GM19043 (cell line): Measurements from ENCODE around the gene THSD4.

Source experiments
- ATAC-seq: cut with Tn5 transposase; IDR thresholded peaks from one replicate; pipeline ENCODE4 v1.9.1; 2021; ENCODE audit warnings: low read depth; ENCODE audit not compliant: unreplicated experiment

Gene THSD4

DNA sequence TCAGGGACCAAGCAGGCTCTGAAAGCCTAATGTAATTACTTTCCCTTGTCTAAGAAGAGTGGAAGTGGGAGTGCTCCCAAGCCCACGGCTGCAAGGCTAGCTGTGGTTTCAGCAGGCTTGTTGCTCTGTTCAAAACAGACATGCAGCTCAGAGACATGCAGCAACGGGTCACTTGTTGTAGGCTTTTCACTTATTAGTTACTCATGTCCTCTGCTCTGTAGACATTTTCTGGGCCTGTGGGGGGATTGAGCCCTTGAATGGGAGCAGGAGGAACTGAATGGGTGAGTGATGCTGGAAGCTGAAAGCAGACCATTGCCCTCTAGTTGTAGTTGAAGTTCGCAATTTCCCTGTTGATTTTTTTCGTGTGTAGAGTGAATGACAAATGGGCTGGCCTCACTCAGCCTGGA is 433.1 kb downstream of the THSD4 start:
- no peak for ATAC-seq

GRCh38 chr15:71549091-71549490 is 433.8 kb downstream of the THSD4 start:
- ATAC-seq = no peak

GRCh38 chr15:71549697-71550096 is 434.4 kb downstream of the THSD4 start:
- no peak for ATAC-seq

DNA sequence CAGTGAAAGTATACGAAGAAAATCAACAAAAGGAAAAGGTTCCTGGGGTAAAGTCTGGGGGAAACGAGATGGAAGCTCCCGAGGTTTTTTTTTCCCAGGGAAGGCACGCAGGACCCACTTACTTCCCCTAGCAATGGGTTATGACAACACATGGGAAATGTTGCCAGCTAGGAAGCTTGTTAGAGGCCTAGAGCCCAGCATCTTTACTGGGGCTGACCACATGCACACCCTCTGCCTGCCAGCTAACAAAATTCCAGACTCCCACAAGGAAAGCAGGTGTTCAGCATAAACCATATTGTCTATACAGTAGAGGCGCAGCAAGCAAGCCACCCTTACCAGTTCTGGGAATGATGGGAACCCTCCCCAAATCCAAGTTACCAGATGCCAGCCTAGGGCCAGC is 436.3 kb downstream of the THSD4 start:
- ATAC-seq = no peak

GRCh38 chr15:71559098-71559497 is 443.8 kb downstream of the THSD4 start:
- ATAC-seq = no peak

- ATAC-seq = no peak
Measured at GRCh38 chr15:71559616-71560015, 444.3 kb downstream of the THSD4 start.

DNA sequence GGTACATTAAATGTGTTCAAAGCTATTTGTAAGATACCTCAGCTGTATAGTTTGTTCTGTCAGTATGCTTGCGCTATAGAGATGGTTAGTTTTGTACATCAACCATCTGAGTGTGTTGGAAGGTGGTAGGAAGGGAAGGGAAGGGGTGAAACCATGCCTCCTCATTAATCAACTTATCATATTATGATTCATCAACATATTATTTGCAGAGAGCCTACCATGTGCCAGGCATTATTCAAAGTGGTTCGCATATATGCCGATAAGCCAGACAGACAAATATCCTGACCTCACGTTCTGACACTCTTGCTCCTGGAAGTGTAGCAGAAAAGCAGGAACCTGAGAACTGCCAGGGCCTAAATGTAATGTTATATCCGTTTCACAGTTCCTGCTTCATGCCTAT is 447.0 kb downstream of the THSD4 start:
- ATAC-seq = no peak

- no peak for ATAC-seq
Measured at GRCh38 chr15:71564217-71564616, 448.9 kb downstream of the THSD4 start.

- no peak for ATAC-seq
Measured at GRCh38 chr15:71565006-71565405, 449.7 kb downstream of the THSD4 start.

- ATAC-seq = no peak
Measured at GRCh38 chr15:71565631-71566160, 450.4 kb downstream of the THSD4 start.

GRCh38 chr15:71566226-71566625 is 451.0 kb downstream of the THSD4 start:
- no peak for ATAC-seq

GRCh38 chr15:71567173-71567572 is 451.9 kb downstream of the THSD4 start:
- no peak for ATAC-seq

GRCh38 chr15:71568227-71568626 is 453.0 kb downstream of the THSD4 start:
- ATAC-seq = no peak

DNA sequence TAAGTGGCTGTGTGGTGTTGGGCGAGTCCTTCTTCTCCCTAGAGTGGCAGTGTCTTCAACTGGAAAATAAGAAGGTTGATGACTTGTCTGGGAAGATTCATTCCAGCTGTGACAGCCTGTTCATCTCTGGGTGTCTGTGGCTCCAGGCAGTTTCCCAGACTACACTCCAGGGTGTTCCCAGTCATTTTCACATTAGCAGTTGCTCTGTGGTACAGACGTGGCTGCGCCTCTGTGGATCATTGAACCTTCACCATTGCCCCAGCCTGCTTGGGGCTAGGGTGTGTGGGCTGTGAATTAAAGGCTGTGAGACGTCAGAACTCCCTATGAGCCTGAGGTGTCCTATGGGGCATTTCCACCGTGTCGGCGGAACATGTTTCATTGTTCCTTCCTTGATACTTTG is 455.5 kb downstream of the THSD4 start:
- no peak for ATAC-seq

DNA sequence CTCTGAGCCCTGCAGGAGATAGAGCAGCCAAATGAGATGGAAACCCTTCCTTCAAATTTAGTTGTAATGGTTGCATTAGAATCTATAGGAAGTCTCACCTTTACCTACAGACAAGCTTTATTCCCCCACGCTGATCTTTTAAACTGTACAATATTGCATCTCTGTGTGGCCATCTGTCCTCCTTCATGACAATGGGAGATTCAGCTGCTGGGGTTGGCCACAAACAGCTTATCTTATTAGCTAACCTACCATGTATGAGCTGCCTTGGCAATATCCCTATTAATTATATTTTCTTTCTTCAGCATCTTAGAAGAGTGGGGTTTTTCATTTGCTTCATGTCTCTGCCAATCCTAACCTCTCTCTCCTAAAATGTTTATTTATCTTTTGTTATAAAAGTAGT is 456.4 kb downstream of the THSD4 start:
- no peak for ATAC-seq

GRCh38 chr15:71572452-71573053 is 457.3 kb downstream of the THSD4 start:
- ATAC-seq = no peak

GRCh38 chr15:71573599-71573998 is 458.3 kb downstream of the THSD4 start:
- ATAC-seq = no peak

DNA sequence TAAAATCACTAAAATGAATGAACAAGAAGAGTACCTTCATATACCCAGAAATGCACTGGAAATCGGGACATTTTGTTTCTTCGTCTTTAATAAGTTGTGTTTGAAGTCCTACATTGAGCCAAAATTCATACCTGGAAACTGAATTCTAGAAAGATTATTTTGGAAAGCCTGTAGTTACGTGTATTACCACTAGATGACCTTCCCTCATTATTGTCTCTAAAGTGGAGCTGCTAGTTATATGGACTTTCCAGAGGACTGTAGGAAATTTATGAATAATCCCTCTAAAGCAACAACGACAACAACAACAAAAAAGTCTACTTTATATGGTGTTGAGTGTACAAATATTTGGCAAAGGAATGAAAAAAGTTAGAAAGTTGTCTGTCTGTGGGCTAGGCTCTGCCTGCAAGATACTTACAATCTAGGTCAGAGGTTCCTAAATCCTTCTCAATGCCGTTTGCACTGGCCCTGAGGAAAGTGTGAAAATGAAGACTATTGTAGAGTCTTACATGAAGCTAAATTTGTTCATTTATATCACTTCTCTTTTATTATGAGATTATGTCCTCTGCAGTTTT is 460.3 kb downstream of the THSD4 start:
- no peak for ATAC-seq

DNA sequence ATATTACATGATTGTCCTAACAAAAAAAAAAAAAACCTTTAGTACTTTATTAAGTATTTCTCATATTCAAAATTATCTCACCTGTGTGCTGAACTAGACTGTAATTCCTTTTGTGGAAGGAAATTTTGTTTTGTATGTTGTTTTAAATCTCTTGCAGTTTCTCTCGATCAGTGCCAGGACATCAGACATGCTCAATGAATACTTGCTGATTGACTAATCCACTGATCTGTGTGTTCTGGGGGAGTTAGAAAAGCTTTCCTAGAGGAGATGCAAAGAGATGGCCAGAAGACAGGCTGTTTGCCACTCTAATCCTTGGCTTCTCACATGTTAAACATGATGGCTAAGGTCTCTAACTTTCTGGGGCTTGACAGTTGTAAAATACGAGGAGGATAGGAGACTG is 461.8 kb downstream of the THSD4 start:
- no peak for ATAC-seq

DNA sequence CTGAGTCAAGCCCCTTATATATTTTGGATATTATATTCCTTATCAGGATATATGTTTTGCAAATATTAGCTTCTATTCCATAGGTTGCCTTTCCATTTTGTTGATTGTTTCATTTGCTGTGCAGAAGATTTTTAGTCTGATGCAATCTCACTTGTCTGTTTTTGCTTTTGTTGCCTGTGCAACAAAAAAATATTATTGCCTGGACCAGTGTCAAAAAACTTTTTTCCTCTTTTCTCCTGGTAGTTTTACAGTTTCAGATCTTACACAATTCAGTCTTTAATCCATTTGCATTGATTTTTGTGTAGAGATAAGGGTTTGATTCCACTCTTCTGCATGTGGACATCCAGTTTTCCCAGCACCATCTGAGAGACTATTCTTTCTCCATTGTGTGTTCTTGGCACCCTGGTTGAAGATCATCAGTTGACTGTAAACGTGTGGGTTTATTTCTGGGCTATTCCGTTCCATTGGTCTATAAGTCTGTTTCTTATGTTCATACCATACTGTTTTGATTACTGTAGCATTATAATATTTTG is 466.2 kb downstream of the THSD4 start:
- no peak for ATAC-seq

DNA sequence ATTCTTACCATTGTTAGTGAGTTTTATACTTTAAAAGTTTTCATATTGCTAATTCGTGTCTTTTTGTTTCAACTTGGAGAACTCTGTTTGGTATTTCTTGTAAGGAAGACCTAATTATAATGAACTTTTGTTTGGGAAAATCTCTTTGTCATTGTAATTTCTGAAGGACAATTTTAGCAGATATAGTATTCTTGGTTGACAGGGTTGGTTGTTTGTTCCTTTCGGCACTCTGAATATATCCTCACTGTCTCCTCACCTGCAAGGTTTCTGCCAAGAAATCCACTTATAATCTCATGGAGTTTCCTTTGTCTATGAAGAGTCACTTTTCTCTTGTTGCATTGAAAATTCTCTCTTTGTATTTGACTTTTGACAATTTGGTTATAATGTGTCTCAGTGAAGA is 469.9 kb downstream of the THSD4 start:
- no peak for ATAC-seq

DNA sequence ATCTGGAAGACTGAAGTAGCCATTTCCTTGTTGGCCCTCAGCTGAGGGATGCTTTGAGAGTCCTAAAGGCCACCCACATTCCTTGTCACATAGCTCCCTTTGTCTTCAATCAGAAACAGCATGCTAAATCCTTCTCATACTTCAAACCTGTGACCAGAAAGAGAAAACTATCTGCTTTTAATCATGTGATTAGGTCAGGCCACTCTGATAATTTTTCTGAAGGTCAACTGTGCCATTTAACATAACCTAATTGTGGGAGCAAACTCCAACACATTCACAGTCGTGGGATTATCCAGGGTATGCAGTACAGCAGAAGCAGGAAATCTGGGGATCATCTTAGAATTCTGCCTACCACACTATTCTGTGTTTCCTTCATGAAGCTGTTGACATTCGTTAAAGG is 471.2 kb downstream of the THSD4 start:
- ATAC-seq = no peak
